NT2/D1 (cell line): Measurements from ENCODE around the gene SLC18A3.

Experiments used
- SUZ12 ChIP-seq: IDR thresholded peaks from 2 replicates; pipeline ENCODE4 v1.6.1; 2011; ENCODE audit not compliant: insufficient read length, insufficient read depth; ENCODE audit errors: extremely low read depth
- YY1 ChIP-seq: IDR thresholded peaks from 2 replicates; pipeline ENCODE4 v1.6.1; 2011; ENCODE audit not compliant: insufficient read length, insufficient read depth

- TF ChIP-seq YY1: no peak
- no peak for TF ChIP-seq SUZ12
These were observed 41.9 kb upstream of the SLC18A3 start for GRCh38 chr10:49568235-49568634.
